Measurements from ENCODE around the gene NLRP14. TPM values are rescaled to one million over a fixed set of nuclear protein-coding genes. Genes with fewer than 3 reads are reported as not detected.

The NLRP14 gene
- total and polyA plus RNA-seq, 2 of the 8 experiments (the other 6 are each of a cell fraction or from before 2014, with no cell fraction given) = 0.05 TPM; not detected in 1

DNA sequence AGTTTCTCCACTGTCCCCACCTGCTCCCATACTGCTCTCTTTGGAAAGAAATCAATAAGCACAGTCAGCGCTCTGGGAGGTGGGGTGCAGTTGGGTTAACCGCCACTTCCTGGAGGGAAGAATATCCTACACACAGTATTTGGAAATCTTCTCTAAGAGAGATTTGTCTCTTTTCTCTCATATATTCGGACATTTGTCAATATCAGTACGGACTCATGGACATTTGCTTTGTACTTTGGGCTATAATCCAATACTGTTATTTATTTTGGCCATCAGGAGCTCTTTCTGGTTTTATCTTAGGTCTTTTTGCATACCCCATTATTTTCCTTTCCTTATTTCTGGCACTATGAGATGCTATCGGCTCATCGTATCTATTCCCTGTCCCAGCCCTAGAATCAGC, 13.7 kb downstream of the NLRP14 start:
- no peaks in the 10 kb centered on the region for H3K4me1 ChIP-seq (replicated peaks in 1 of 4; ENCODE audit: control insufficient read depth in 3 of 4, insufficient read depth in 4 of 4, low read length in 3 of 4)
- no peak overlapping the region for H3K9ac ChIP-seq (replicated peaks in 1 of 4; ENCODE audit: extremely low read depth in 1 of 4, low read depth in 3 of 4, low read length in 3 of 4)
- DNase-seq (ENCODE audit: low read depth in 1 of 2, low spot score in 2 of 2) = no peak
- no peaks in the 10 kb centered on the region; a peak in 1 of 7 replicates for H3K27me3 ChIP-seq (replicated peaks in 1 of 4; ENCODE audit: control insufficient read depth in 3 of 4, extremely low read depth in 1 of 4, insufficient read depth in 3 of 4, low read length in 3 of 4)
- H2AFZ ChIP-seq (ENCODE audit: low read length) = no peak overlapping the region
- no peaks in the 10 kb centered on the region for H3K79me1 ChIP-seq (ENCODE audit: low read depth, low read length)
- ChIA-PET POLR2A (ENCODE audit: partially characterized antibody) (no interaction called here), CTCF (ENCODE audit: partially characterized antibody) (no interaction called here)
- H2BK120ac ChIP-seq (replicated peaks; ENCODE audit: low read depth, low read length) = no peak overlapping the region
- no peak overlapping the region for H3K27ac ChIP-seq (ENCODE audit: low read depth, low read length)
- H3K79me2 ChIP-seq (ENCODE audit: control insufficient read depth in 1 of 2, insufficient read depth in 2 of 2, low read length in 2 of 2) = no peaks in the 10 kb centered on the region
- no peaks in the 10 kb centered on the region for H3K23me2 ChIP-seq (ENCODE audit: low read depth, low read length)
- no peak overlapping the region for H4K5ac ChIP-seq (ENCODE audit: insufficient read length, low read depth, low read length)
- no peak overlapping the region for H2BK12ac ChIP-seq (ENCODE audit: low read depth, low read length)
- no peak overlapping the region for H3K23ac ChIP-seq (ENCODE audit: insufficient read length)
- TF ChIP-seq SUZ12 (IDR thresholded peaks at IDR 0.05; ENCODE audit: low read length) = no peak
- no peak for TF ChIP-seq BCL11A (IDR thresholded peaks at IDR 0.05; ENCODE audit: low read depth in 2 of 2, low read length in 2 of 2)
- no peak for TF ChIP-seq NANOG (IDR thresholded peaks at IDR 0.05; ENCODE audit: insufficient read depth, low read depth, low read length, poor library complexity, severe bottlenecking)
- no peak for TF ChIP-seq RFX5 (IDR thresholded peaks at IDR 0.05; ENCODE audit: borderline replicate concordance, low read depth, low read length)
- TF ChIP-seq POLR2A (IDR thresholded peaks at IDR 0.05; ENCODE audit: control extremely low read depth in 1 of 2, low read depth in 2 of 2, low read length in 2 of 2) = no peak
- no peak for TF ChIP-seq EGR1 (IDR thresholded peaks at IDR 0.05; ENCODE audit: borderline replicate concordance, low read depth, low read length)
- TF ChIP-seq ASH2L (IDR thresholded peaks at IDR 0.05; ENCODE audit: low read length) = no peak
- no peak for TF ChIP-seq HDAC6 (IDR thresholded peaks at IDR 0.05; ENCODE audit: low read depth, low read length)
- no peak overlapping the region for H3K56ac ChIP-seq (replicated peaks; ENCODE audit: insufficient read length, low read depth, low read length)
- H3K36me3 ChIP-seq (ENCODE audit: control insufficient read depth in 2 of 4, insufficient read depth in 4 of 4, low read length in 3 of 4) = no peaks in the 10 kb centered on the region
- 88% methylated on average over 6 of the region's 6 CpGs; no CpG with 5 or more reads in 1 of the 2 experiments for WGBS, 2 experiments (ENCODE audit: extremely low coverage in 1 of 2, insufficient coverage in 1 of 2, insufficient read length in 1 of 2, insufficient replicate concordance in 2 of 2, low coverage in 1 of 2, low lambda C conversion rate in 2 of 2, missing lambda C conversion rate in 1 of 2)
- no peak overlapping the region for H3K14ac ChIP-seq (ENCODE audit: insufficient read length)
- no peak overlapping the region for H3K18ac ChIP-seq (ENCODE audit: extremely low read depth, low read length)
- no peak overlapping the region for H2BK20ac ChIP-seq (ENCODE audit: low read length)
- H3K4me2 ChIP-seq (ENCODE audit: insufficient read depth in 1 of 2, low read depth in 2 of 2, low read length in 2 of 2) = no peak overlapping the region
- no peak overlapping the region for H2BK5ac ChIP-seq (ENCODE audit: low read depth, low read length)
- H4K20me1 ChIP-seq (replicated peaks in 1 of 2; ENCODE audit: control insufficient read depth in 1 of 2, insufficient read depth in 2 of 2, low read length in 2 of 2) = no peaks in the 10 kb centered on the region
- H2AK5ac ChIP-seq (ENCODE audit: low read depth, low read length) = no peak overlapping the region
- H3K4ac ChIP-seq (replicated peaks; ENCODE audit: insufficient read length, low read depth, low read length) = no peak overlapping the region
- no peak for FAIRE-seq
- H3K9me3 ChIP-seq (ENCODE audit: insufficient read depth in 2 of 2, low read depth in 1 of 2, low read length in 1 of 2) = no peaks in the 10 kb centered on the region
- no peak overlapping the region for H2BK15ac ChIP-seq (ENCODE audit: low read length)
- no peak overlapping the region for H4K8ac ChIP-seq (ENCODE audit: extremely low read depth, insufficient read depth, low read length)
- no peak overlapping the region for H4K91ac ChIP-seq (replicated peaks; ENCODE audit: insufficient read length, low read length)
- H3K4me3 ChIP-seq (ENCODE audit: extremely low read depth in 1 of 4, insufficient read depth in 2 of 4, low read depth in 3 of 4, low read length in 4 of 4) = no peak overlapping the region
